Mucosa of rectum (tissue), 2 donors: ENCODE measurements around the gene FRMD4A.

Source experiments
- H3K27ac ChIP-seq, 2 donors: one replicate each; pipeline ENCODE4 v1.7.0; 2013; ENCODE audit warnings: inconsistent platforms in 2 of 2, low read depth in 2 of 2, low read length in 2 of 2
- H3K27me3 ChIP-seq, 2 donors: one replicate each; pipeline ENCODE4 v1.7.0; 2013; ENCODE audit warnings: low read length in 2 of 2; ENCODE audit not compliant: control insufficient read depth in 2 of 2, insufficient read depth in 2 of 2
- H3K36me3 ChIP-seq, 2 donors: one replicate each; pipeline ENCODE4 v1.7.0; 2013; ENCODE audit warnings: low read length in 2 of 2; ENCODE audit not compliant: control insufficient read depth in 2 of 2, insufficient read depth in 2 of 2
- H3K4me1 ChIP-seq, 2 donors: one replicate each; pipeline ENCODE4 v1.7.0; 2013; ENCODE audit warnings: low read length in 2 of 2, mild to moderate bottlenecking in 1 of 2; ENCODE audit not compliant: control insufficient read depth in 2 of 2, insufficient read depth in 2 of 2
- H3K4me3 ChIP-seq, 2 donors: one replicate each; pipeline ENCODE4 v1.7.0; 2013; ENCODE audit warnings: low read length in 2 of 2
- H3K9ac ChIP-seq, 2 donors: one replicate each; pipeline ENCODE4 v1.7.0; 2013; ENCODE audit warnings: low read length in 2 of 2, low read depth in 1 of 2, mild to moderate bottlenecking in 1 of 2
- H3K9me3 ChIP-seq, 2 donors: one replicate each; pipeline ENCODE4 v1.7.0; 2013; ENCODE audit warnings: low read length in 2 of 2; ENCODE audit not compliant: control insufficient read depth in 2 of 2
- donor health status: healthy.
- donor health status: Normal muscosa, but diverticular disease.

The FRMD4A gene

DNA sequence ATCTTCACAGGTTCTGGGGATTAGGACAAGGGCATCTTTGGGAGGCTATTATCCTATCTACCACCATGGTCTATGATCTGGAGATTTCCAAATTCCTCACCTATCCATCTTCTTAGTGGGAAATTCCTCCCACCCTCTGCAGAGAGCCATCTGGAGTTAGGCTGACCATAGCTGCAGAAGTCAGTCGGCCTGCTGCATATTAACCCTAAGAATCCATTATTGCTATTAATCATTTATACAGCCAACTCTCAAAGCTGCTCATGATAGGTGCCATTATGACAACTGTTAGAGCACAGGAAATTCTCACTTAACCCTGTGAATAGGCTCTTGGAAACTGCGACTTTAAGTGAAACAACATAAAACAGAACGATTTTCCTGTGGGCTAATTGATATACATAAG lies 60.4 kb downstream of the FRMD4A start:
- Histone ChIP-seq H3K27ac (no peak overlapping the region), H3K9me3 (no peaks in the 10 kb centered on the region), H3K36me3 (no peaks in the 10 kb centered on the region), H3K9ac (no peak overlapping the region), H3K4me3 (no peak overlapping the region), H3K27me3 (no peaks in the 10 kb centered on the region), H3K4me1 (no peaks in the 10 kb centered on the region)

DNA sequence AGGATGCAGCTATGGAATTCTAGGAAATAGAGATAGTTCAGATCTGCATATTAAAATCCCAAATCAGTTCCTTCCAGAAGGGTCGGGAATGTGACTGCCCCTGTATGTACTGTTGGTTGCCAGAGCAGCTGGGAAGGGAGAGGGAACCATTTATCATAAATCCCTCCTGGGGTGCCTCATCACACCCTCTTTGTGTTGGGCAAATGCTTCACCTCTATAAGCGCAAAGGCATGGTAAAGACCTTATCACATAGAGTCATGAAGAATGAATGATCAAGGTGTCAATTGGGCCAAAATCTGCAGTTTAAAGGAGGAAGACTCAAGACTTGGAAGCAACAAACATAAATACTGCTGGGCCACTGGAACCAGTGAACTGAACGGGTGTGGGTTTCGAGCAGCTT lies 65.0 kb downstream of the FRMD4A start:
- no peaks in the 10 kb centered on the region for H3K36me3 ChIP-seq
- no peak overlapping the region for H3K27ac ChIP-seq
- no peak overlapping the region for H3K4me3 ChIP-seq
- no peaks in the 10 kb centered on the region for H3K9me3 ChIP-seq
- H3K27me3 ChIP-seq, result peaks cover 0 to 2% of the 10 kb centered on the region in 2 donors
- H3K9ac ChIP-seq, result no peak overlapping the region
- no peaks in the 10 kb centered on the region for H3K4me1 ChIP-seq

DNA sequence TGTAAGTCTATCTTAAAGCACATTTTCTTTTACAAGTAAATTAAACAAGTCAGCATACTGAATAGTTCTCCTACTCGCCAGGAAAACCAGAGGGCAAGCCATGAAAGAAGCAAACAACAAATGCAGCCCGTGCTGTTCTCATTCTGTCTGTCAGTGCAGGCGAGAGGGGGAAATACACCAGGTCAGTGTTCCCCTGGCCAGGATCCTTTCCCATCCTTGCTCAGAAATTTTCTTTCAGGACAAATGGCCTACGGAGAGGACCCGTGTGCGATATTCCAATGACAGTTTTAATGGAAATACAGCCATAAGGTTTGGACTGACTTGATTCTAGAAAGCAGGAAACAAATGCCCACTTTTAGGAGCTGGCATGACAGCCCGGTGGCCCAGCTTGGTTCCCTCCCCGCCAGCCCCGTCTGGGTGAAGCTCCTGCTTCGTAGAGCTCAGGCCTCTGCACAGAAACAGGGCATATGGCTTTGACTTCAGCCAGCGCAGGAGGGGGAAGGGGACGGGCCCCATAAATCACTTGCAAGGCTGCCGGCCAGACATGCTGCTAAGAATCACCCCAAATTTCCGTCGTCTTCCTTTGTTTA lies 67.8 kb downstream of the FRMD4A start:
- H3K36me3 ChIP-seq, result no peaks in the 10 kb centered on the region
- no peaks in the 10 kb centered on the region for H3K4me1 ChIP-seq
- no peaks in the 10 kb centered on the region for H3K9me3 ChIP-seq
- no peak overlapping the region for H3K4me3 ChIP-seq
- no peak overlapping the region for H3K9ac ChIP-seq
- no peak overlapping the region for H3K27ac ChIP-seq
- peaks cover 0 to 2% of the 10 kb centered on the region in 2 donors for H3K27me3 ChIP-seq

DNA sequence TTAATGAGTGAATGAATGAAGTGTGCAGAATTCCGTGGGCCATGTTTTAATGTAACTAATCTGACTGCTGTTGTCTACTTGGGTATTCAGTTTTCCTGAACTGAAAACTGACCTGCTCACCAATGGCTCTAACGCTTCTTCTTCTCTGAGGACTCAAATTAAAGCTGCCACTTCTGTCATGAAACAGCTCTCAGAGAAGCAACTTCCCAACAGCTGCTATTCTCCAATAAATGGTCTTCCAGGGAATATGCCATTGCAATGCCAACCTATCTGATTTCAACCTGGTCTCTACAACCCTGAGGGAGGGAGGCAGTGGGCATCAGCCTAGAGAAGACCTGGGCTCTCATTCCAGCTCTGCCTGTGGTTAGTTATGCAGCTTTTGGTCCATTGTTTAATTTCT lies 69.4 kb downstream of the FRMD4A start:
- no peaks in the 10 kb centered on the region for H3K9me3 ChIP-seq
- no peak overlapping the region for H3K9ac ChIP-seq
- H3K36me3 ChIP-seq, result no peaks in the 10 kb centered on the region
- no peak overlapping the region for H3K27ac ChIP-seq
- no peaks in the 10 kb centered on the region for H3K4me1 ChIP-seq
- no peak overlapping the region for H3K4me3 ChIP-seq
- H3K27me3 ChIP-seq, result peaks cover 0 to 2% of the 10 kb centered on the region in 2 donors

DNA sequence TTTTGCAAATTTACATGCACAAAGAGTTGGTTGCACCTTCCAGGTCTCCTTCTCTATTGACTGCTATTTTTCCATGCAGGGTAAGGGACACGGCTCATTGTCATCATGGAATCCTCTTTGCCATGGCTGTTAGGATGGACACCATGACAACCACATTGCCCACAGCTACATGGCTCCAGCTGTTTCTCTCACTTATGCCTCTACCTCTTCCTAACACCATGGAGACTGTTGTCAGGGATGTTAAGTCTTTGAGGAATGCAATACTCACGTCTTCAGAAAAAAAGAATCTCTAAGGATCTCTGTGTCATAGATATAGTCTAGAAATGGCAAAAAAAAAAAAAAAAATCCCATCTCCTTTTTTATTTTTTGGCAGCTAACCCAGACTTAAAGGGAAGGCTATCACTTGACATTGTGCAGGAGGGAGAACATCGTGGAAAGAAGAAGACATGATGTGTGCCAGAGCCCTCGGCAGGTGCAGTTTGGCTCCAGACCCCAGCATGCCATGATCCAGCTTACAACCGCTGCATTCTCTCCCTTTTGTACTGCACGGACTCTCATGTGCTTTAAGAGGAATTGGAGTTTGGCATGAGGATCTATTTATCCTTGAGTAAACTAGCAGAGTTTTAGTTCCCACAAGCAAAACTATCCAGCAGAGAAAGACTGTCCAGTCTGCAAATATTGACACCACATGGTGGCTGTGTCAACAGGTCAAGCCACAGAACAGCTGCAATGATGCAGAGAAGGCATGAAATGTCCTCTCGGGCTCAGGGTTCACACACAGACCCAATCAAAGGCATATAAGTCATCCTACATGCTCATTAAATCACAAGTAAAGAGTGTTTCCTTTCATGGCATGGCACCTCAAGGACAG lies 70.8 kb downstream of the FRMD4A start:
- H3K27ac ChIP-seq, result no peak overlapping the region
- H3K27me3 ChIP-seq, result peaks cover 0 to 2% of the 10 kb centered on the region in 2 donors
- no peaks in the 10 kb centered on the region for H3K36me3 ChIP-seq
- no peaks in the 10 kb centered on the region for H3K9me3 ChIP-seq
- H3K4me3 ChIP-seq, result no peak overlapping the region
- no peaks in the 10 kb centered on the region for H3K4me1 ChIP-seq
- no peak overlapping the region for H3K9ac ChIP-seq

DNA sequence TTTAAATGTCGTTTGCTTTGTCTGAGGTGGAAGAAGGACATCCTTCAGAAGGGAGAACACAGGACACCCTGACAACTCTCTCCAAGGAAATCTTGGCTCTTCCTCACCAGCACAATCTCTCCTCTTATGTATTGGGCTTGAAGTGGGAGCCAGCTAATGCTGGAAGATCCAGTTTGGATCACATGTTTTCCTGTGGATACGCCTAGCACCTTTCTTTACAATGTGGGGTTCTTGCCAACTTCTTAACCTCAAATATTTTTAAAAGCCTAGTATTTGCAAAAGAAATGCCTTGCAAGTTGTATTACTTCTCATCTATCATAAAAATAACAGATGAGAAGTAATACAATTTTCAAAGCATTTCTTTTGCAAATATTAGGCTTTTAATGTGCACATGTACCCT lies 76.4 kb downstream of the FRMD4A start:
- H3K36me3 ChIP-seq, result no peaks in the 10 kb centered on the region
- H3K9me3 ChIP-seq, result no peaks in the 10 kb centered on the region
- H3K4me3 ChIP-seq, result no peak overlapping the region
- no peaks in the 10 kb centered on the region for H3K4me1 ChIP-seq
- H3K27ac ChIP-seq, result no peak overlapping the region
- H3K9ac ChIP-seq, result no peak overlapping the region
- no peaks in the 10 kb centered on the region for H3K27me3 ChIP-seq

DNA sequence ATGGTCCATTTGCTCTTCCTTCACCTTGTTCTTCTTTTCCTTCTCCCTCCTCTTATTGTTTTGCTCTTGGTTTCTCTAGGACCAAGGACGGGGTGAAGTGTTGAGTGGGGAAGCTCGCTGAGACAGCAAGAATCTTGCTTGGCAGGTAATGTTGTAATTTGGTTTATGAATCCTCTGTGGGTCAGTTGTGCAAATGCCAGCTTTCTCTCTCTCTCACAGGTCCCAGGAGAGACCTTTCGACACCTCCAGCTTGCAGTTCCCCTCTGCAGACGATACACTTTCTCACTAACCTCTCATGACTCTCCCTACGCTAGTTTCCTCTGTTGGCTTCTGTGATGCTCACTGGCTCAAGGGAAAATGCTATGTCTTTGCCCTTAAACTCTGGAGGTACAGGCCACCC lies 77.0 kb downstream of the FRMD4A start:
- Histone ChIP-seq H3K27me3 (no peaks in the 10 kb centered on the region), H3K27ac (no peak overlapping the region), H3K36me3 (no peaks in the 10 kb centered on the region), H3K4me3 (no peak overlapping the region), H3K9ac (no peak overlapping the region), H3K9me3 (no peaks in the 10 kb centered on the region), H3K4me1 (no peaks in the 10 kb centered on the region)

DNA sequence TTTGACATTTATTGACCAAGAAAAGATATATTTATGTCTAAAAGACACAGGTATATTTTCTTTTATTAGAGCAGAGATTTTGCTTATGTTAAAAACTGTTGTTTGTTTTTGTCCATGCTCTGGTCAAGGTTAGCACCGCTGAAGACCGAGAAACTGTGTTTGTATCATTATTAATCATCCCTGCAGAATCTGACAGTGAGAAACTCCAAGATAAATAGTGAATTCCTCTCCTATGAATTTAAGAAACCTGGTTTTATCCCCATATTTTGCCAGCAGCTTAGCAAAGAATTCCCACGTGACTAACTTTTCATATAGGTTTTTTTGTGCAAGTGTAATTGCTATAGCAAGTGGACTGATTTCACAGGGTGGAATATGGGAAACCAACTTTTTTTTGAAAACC lies 77.6 kb downstream of the FRMD4A start:
- Histone ChIP-seq H3K4me1 (no peaks in the 10 kb centered on the region), H3K36me3 (no peaks in the 10 kb centered on the region), H3K27ac (no peak overlapping the region), H3K27me3 (no peaks in the 10 kb centered on the region), H3K9ac (no peak overlapping the region), H3K4me3 (no peak overlapping the region), H3K9me3 (no peaks in the 10 kb centered on the region)

DNA sequence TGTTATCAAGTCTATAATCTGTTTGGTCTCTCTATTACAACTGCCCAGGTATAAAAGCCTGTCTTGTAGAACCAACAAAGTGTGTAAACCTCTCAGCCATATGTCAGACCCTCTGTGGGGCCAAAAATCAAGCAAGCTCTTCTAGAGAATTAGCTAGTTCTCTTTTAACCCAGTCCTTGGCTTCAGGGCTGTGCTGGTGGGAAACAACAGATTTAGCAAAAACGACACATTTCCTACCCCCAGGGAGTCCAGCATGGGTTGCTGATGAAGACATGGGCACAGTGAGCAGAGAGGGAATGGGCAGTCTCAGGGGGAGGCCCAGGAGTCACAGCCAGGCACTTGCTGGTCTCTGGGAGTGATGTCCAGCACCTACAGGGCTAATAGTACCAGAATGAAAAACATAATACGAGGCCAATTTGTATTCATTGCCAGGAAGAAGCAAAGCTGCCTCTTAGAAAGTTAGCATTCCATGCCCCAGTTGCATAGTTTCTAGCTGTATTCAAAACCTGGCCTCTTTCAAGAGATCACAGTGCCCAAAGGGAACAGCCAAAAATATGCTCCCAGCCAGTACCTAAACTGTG lies 80.1 kb downstream of the FRMD4A start:
- no peaks in the 10 kb centered on the region for H3K36me3 ChIP-seq
- no peak overlapping the region for H3K27ac ChIP-seq
- H3K4me3 ChIP-seq, result no peak overlapping the region
- H3K27me3 ChIP-seq, result no peaks in the 10 kb centered on the region
- H3K9ac ChIP-seq, result no peak overlapping the region
- no peaks in the 10 kb centered on the region for H3K9me3 ChIP-seq
- no peaks in the 10 kb centered on the region for H3K4me1 ChIP-seq

DNA sequence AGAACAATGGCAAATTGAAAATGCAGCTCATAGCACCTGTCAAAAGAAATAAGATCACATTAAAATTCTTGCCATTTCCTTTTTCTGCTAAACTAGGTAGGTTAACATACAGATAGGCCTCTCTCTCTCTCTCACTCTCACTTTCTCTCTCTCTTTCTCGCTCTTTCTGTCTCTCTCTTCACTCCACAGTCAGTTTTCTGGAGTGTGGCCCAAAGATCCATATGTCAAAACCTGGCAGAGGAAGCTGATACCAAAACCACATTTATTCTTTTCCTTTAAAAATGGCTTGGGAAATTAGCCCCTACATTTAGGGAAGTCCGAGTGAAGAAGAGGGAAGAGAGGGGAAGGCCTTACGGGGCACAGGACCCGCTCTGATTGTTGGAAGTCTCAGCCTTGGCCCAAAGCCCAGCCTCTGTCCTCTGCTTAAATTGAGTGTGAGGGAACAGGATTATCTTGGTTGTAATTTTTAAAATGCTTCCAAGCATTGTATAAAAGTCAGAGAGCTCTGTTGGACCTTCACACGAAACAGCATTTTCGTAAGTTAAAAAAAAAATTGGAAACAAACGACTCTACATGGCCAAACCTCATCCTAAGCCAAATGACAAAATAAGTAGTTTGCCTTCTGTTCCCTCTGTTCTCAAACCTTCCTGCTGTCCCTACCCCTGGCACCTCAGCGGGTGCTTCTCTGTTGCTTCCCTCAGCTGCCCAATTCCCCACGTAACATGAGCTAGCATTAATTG lies 83.2 kb downstream of the FRMD4A start:
- Histone ChIP-seq H3K9me3 (no peaks in the 10 kb centered on the region), H3K27ac (no peak overlapping the region), H3K27me3 (peaks cover 0 to 2% of the 10 kb centered on the region in 2 donors), H3K9ac (no peak overlapping the region), H3K4me1 (no peaks in the 10 kb centered on the region), H3K36me3 (no peaks in the 10 kb centered on the region), H3K4me3 (no peak overlapping the region)
